Endodermal cell (in vitro differentiated cells): ENCODE data around the gene MATN3. TPM values are rescaled to one million over a fixed set of nuclear protein-coding genes. Genes with fewer than 3 reads are reported as not detected.

Source experiments
- DNase-seq: peaks from one replicate; pipeline ENCODE4 v3.0.0-alpha.2; 2017
- H3K27ac ChIP-seq: 2 replicates; pipeline ENCODE4 v1.5.1; 2013; ENCODE audit warnings: mild to moderate bottlenecking, low read depth, low read length, moderate library complexity
- H3K27me3 ChIP-seq: 2 replicates; pipeline ENCODE4 v1.6.1; 2013; ENCODE audit warnings: mild to moderate bottlenecking, low read length, moderate library complexity; ENCODE audit not compliant: insufficient read depth, control insufficient read depth, poor library complexity, severe bottlenecking
- H3K36me3 ChIP-seq: 2 replicates; pipeline ENCODE4 v1.7.0; 2013; ENCODE audit warnings: mild to moderate bottlenecking, low read length, moderate library complexity; ENCODE audit not compliant: control insufficient read depth, insufficient read depth
- H3K4me1 ChIP-seq: one replicate; pipeline ENCODE4 v1.7.0; 2013; ENCODE audit warnings: low read length; ENCODE audit not compliant: control insufficient read depth, insufficient read depth
- H3K4me3 ChIP-seq: 2 replicates; pipeline ENCODE4 v1.5.1; 2013; ENCODE audit warnings: mild to moderate bottlenecking, low read length, moderate library complexity
- H3K9ac ChIP-seq: 2 replicates; pipeline ENCODE4 v1.6.1; 2013; ENCODE audit warnings: mild to moderate bottlenecking, low read length, moderate library complexity; ENCODE audit not compliant: poor library complexity, severe bottlenecking; ENCODE audit errors: extremely low read depth
- H3K9me3 ChIP-seq: 2 replicates; pipeline ENCODE4 v1.6.1; 2013; ENCODE audit warnings: mild to moderate bottlenecking, low read length, moderate library complexity; ENCODE audit not compliant: control insufficient read depth
- H3K27ac Mint-ChIP-seq: 2 replicates; pipeline ENCODE4 v1.8.0; 2020; ENCODE audit warnings: mixed read lengths
- H3K27me3 Mint-ChIP-seq: 2 replicates; pipeline ENCODE4 v1.8.0; 2021; ENCODE audit warnings: mild to moderate bottlenecking, mixed read lengths; ENCODE audit not compliant: insufficient read depth
- H3K36me3 Mint-ChIP-seq: 2 replicates; pipeline ENCODE4 v1.8.0; 2020; ENCODE audit warnings: low read depth, mixed read lengths
- H3K4me1 Mint-ChIP-seq: 2 replicates; pipeline ENCODE4 v1.8.0; 2020; ENCODE audit warnings: mixed read lengths
- H3K4me3 Mint-ChIP-seq: 2 replicates; pipeline ENCODE4 v1.8.0; 2020; ENCODE audit warnings: mild to moderate bottlenecking, moderate library complexity, mixed read lengths
- H3K9me3 Mint-ChIP-seq: 2 replicates; pipeline ENCODE4 v1.8.0; 2020; ENCODE audit warnings: mild to moderate bottlenecking, mixed read lengths
- WGBS, 2 experiments: methylation state at CpG; one replicate each; pipeline versions ENCODE4 v1.1.5 to v1.1.7; 2013; ENCODE audit warnings: missing lambda C conversion rate in 2 of 2, mixed read lengths in 1 of 2; ENCODE audit not compliant: insufficient coverage in 1 of 2, insufficient read length in 1 of 2; 5-methylcytosine and 5-hydroxymethylcytosine counted together
- total RNA-seq, 2 donors: library from RNA; stranded (reverse); fragmentation: NEBNext Ultra II Directional in 1 of 2; extraction: Animal tissue kit (Norgen Biotek cat#: 25700) in 1 of 2; gene quantifications; 2 replicates in 1 of 2; 3 replicates in 1 of 2; pipeline ENCODE4 v1.2.1, GENCODE V29; 2021
- TF ChIP-seq, protein P1 (sequence below): fragments of 200-600 bp; sonication (generic); conservative IDR thresholded peaks from 2 replicates; pipeline ENCODE4 v1.5.0; 2021; ENCODE audit warnings: antibody characterized with exemption, mild to moderate bottlenecking

The MATN3 gene
- total RNA-seq, 2 donors from 2014 or later, result 38.5 to 44.7 TPM

DNA sequence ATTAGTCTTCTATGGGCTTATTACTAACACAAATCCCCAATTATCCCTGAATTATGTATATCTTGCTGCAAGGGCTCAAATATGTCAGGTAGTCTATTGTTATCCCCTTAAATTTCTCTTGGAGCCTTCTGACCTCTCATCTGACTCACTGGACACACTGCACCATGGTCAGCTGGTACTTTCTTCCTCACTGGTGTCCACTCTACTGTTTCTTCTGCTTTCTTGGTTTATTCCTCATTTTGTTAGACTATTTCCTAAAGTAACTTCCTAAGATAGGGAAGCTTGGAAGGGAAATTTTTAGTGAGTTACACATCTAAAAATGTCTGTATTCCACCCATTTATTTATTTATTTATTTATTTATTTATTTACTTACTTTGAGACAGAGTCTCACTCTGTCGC, 49.1 kb downstream of the MATN3 start:
- TF ChIP-seq, protein P1, sequence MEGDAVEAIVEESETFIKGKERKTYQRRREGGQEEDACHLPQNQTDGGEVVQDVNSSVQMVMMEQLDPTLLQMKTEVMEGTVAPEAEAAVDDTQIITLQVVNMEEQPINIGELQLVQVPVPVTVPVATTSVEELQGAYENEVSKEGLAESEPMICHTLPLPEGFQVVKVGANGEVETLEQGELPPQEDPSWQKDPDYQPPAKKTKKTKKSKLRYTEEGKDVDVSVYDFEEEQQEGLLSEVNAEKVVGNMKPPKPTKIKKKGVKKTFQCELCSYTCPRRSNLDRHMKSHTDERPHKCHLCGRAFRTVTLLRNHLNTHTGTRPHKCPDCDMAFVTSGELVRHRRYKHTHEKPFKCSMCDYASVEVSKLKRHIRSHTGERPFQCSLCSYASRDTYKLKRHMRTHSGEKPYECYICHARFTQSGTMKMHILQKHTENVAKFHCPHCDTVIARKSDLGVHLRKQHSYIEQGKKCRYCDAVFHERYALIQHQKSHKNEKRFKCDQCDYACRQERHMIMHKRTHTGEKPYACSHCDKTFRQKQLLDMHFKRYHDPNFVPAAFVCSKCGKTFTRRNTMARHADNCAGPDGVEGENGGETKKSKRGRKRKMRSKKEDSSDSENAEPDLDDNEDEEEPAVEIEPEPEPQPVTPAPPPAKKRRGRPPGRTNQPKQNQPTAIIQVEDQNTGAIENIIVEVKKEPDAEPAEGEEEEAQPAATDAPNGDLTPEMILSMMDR, result no peak
- no peak overlapping the region for H3K27ac Mint-ChIP-seq
- no peak overlapping the region for H3K9ac ChIP-seq
- DNase-seq, result no peak
- H3K4me1 ChIP-seq, result no peaks in the 10 kb centered on the region
- peaks cover 8% of the 10 kb centered on the region for H3K36me3 ChIP-seq
- 94% methylated on average over 1 of the region's 1 CpG; no CpG with 5 or more reads in 1 of the 2 experiments for WGBS, 2 experiments
- H3K9me3 ChIP-seq, result no peaks in the 10 kb centered on the region
- no peaks in the 10 kb centered on the region for H3K27me3 ChIP-seq
- H3K9me3 Mint-ChIP-seq, result no peaks in the 10 kb centered on the region
- H3K4me3 ChIP-seq, result no peak overlapping the region
- H3K36me3 Mint-ChIP-seq, result peaks cover 27% of the 10 kb centered on the region
- no peaks in the 10 kb centered on the region for H3K27me3 Mint-ChIP-seq
- no peak overlapping the region for H3K4me3 Mint-ChIP-seq
- no peak overlapping the region for H3K27ac ChIP-seq
- H3K4me1 Mint-ChIP-seq, result no peaks in the 10 kb centered on the region

DNA sequence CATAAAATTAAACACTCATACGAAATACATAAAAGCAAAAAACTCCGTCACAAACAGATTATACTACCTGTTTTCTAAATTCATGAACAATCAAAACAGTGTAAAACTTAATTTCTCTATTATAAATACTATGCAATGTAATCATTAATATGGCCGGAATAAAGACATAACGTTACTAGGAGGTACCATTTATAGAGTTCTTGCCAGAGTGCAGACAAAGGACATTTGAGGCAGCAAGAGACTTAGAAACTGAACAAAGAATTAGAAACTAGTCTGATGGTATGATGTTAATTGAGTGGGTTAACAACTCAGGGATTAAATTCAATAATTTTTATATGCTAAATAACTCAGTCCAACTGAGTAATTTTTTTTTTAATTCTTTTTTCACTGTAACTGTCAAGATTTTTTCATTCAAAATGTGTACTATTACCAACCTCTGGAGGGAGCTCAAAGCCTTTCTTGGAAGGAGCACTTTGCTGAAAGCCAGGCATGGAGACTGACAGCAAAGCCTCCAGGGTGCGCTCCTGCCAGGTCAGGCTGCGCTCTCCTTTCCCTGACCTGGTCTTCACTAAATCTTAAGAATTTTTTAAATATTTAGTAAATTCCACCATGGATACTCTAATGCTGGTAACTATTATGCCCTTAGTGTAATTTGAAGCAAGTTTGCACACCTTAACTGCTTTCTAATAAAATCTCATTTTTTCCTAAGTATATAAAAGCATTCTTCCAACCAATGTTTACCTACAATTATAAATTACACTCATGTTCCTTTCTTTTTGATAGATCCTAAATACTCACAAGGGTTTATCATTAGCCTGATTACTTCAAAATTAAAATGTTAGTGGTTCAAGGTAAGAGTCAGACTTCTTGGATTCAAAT, 56.7 kb downstream of the MATN3 start:
- Mint-ChIP-seq H3K4me1 (no peaks in the 10 kb centered on the region), H3K4me3 (no peak overlapping the region), H3K36me3 (peaks cover 12% of the 10 kb centered on the region), H3K27me3 (no peaks in the 10 kb centered on the region), H3K9me3 (no peaks in the 10 kb centered on the region), H3K27ac (no peak overlapping the region)
- H3K4me1 ChIP-seq, result no peaks in the 10 kb centered on the region
- 69 to 81% methylated on average over 2 to 6 of the region's 6 CpGs for WGBS, 2 experiments
- H3K4me3 ChIP-seq, result no peak overlapping the region
- H3K9me3 ChIP-seq, result no peaks in the 10 kb centered on the region
- H3K27ac ChIP-seq, result no peak overlapping the region
- TF ChIP-seq, protein P1, result peak; percentile 93
- no peak overlapping the region for H3K9ac ChIP-seq
- H3K27me3 ChIP-seq, result no peaks in the 10 kb centered on the region
- peak; percentile 86 for DNase-seq
- no peaks in the 10 kb centered on the region for H3K36me3 ChIP-seq

DNA sequence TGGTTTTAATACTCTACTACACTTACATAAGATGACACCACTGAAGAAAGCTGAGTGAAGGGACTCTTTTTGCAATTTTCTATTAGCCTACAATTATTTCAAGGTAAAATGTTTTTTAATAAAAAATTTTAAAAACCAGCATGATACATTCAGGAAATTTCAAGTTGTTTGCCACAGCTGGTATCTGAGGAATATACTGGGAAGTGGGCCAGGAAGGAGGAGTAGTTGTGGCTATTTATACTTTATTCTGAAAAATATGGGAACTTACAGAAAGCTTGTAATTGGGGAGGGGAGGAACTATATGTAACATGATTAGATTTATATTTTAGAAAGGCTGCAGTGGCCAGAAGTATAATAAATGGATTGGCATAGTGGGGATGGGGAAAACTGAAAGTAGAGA, 63.4 kb downstream of the MATN3 start:
- Mint-ChIP-seq H3K4me3 (no peak overlapping the region), H3K4me1 (peaks cover 7% of the 10 kb centered on the region), H3K27ac (no peak overlapping the region), H3K27me3 (no peaks in the 10 kb centered on the region), H3K9me3 (no peaks in the 10 kb centered on the region), H3K36me3 (peaks cover 16% of the 10 kb centered on the region)
- Histone ChIP-seq H3K9ac (no peak overlapping the region), H3K36me3 (no peaks in the 10 kb centered on the region), H3K4me1 (peaks cover 3% of the 10 kb centered on the region), H3K27me3 (no peaks in the 10 kb centered on the region), H3K9me3 (no peaks in the 10 kb centered on the region), H3K4me3 (no peak overlapping the region), H3K27ac (no peak overlapping the region)
- DNase-seq, result no peak
- TF ChIP-seq, protein P1, result no peak
